HG03095 (cell line): ENCODE results near the gene AGAP5.
A peak's percentile ranks its signal among the peaks of the same experiment; 100 is the strongest.

Experiments
- ATAC-seq: cut with Tn5 transposase; IDR thresholded peaks from one replicate; pipeline ENCODE4 v1.9.1; 2021; ENCODE audit warnings: moderate library complexity; ENCODE audit not compliant: unreplicated experiment

The AGAP5 gene

DNA sequence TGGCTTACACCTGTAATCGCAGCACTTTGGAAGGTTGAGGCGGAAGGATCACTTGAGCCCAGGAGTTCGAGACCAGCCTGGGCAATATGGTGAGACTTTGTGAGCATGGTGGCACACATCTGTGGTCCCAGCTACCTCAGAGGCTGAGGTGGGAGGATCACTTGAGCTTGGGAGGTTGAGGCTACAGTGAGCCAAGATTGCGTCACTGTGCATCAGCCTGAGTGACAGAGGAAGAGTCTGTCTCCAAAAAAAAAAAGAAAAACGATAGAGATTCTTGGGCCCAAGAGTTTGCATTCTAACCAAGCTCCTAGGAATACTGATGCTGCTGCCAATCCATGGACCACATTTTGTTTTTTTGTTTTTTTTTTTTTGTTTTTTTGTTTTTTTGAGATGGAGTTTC is 68.7 kb downstream of the AGAP5 start:
- no peak for ATAC-seq

DNA sequence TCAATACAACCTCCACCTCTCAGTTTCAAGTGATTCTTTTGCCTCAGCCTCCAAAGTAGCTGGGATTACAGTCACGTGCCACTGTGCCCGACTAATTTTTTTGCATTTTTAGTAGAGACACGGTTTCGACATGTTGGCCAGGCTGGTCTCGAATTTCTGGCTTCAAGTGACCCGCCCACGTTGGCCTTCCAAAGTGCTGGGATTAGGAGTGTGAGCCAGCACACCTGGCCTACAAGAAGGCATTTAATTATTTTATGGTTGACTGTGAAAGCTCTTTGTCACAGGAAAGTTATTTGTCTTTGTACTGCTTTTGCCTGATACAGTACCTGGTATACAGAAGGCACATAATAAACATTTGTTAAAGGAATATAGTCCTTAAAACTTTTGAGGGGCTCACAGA is 69.5 kb downstream of the AGAP5 start:
- ATAC-seq, result no peak

DNA sequence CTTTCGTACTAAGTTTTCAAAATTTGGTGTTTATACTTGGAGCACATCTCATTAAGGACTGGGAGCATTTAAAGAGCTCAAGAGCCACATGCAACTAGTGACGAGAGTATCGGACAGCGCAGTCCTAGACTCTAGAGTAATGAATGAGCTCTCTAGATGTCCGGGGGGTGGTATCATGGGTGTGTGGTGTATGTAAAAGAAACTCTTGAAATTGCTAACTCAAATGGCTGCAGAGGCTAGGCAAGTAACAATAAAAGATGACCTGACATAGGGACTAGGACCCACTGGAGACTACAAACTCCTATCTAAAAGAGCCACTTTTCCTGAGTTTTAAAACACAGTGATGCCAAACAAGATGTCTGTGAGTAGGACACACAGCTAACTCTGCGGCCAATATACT is 70.6 kb downstream of the AGAP5 start:
- ATAC-seq, result no peak

DNA sequence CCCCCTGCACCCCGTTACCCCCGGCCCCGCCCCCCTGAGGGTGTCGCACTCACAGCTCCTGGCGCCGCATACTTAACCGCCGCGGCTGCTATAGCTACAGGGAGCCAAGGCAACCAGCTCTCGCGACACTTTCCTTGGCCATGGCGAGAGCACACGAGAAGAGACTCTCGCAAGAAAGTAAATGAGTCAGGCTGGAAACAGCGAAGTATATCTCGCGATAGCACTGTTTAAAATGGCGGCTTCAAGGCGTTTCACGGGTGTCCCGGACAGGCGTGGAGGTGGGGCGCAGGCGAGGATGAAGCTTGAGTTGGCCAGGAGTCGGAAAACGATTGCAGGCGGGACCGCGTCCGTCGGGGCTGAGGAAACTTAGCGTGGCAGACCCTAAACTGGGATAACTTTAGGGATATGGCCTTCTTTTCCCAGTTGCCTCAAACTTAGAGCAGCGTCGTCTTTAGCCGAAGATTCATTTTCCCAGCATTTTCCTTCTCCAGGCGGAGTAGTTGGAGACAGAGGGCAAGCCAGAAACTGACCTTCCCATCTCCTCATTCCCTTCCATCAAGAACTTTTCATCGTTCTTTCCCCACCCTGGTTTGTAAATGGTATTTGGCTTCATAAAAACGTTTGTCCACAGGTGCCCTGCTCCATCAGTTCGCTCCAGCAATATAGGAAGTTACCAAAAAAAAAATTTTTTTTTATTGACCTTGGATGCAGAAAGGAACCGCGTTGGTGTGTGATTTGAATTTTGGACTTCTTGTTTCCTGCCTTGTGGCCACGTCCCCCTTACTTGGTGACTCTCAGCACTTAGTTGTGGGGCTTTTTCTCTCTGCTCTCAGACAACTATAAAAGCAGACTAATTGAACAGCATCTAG is 71.8 kb downstream of the AGAP5 start:
- peak; percentile 96 for ATAC-seq

DNA sequence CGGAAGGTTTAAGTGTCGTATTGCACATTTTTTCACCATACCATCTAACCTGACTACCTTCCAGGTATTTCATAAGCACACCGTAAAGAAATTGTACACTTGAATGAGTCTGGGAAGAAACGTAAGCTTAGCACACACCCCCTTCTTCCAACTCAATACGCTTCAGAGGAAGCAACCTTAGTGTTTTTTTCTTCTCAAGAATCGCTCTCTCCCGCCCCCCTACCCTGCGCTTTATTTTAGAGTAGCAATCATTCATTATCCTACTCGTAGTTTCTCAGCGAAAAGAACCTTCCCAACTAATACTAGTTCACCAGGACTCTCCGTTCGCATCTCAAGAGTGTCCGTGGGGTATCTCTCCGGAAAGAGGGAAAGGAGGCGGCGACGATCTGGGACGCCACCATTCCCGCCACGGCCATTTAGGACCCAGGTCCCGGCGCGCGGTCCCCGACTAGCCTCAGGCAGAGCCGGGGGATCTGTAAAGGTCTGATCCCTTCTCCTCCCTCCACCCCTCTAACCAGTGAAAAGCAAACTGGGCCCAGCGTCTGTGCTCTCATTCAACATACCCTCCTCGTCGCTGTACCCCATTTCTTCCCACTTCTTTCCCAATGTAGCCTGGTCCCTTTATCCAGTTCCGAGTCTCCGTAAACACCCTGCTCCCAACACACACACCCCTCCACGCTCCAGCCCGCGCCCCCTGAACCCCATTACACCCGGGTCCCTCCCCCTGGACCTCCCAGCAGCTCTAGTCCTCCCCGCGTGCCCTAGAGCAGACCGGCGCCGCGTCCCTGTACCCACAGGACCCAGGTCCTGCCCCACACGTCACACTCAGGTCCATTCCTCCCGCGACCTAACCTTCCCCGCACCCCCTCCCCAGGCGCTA is 72.7 kb downstream of the AGAP5 start:
- peak; percentile 32 for ATAC-seq
